GM19395 (cell line): ENCODE results near the gene ZNF366.

Experiments
- ATAC-seq: cut with Tn5 transposase; IDR thresholded peaks from one replicate; pipeline ENCODE4 v1.9.1; 2021; ENCODE audit warnings: mild to moderate bottlenecking, moderate library complexity; ENCODE audit not compliant: unreplicated experiment

ZNF366 gene

GRCh38 chr5:72494623-72495124, 12.5 kb downstream of the ZNF366 start:
- no peak for ATAC-seq

GRCh38 chr5:72489536-72489935, 17.7 kb downstream of the ZNF366 start:
- ATAC-seq: no peak

- no peak for ATAC-seq
These were observed 18.5 kb downstream of the ZNF366 start for GRCh38 chr5:72488756-72489155.

DNA sequence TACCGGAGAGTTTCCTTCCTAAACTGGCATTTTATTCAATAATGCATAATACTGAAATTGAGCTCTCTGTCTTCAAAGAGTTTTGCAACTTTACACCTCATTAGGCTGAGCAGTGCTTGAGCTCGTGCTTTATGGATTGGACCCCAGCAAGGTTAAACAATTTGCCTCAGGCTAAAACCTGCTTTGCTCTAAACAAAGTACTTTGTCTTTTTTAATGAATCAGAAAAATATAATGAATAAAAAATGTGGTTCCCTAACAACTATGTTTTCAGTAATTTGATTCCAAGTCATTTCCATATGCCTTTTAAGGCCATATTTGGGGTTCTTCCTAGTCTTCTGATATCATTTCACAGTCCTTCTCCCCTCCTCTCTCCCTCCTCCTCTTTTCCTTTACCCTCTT, 20.0 kb downstream of the ZNF366 start:
- no peak for ATAC-seq

GRCh38 chr5:72486371-72486770, 20.8 kb downstream of the ZNF366 start:
- ATAC-seq: no peak

- no peak for ATAC-seq
These were observed 21.7 kb downstream of the ZNF366 start for GRCh38 chr5:72485430-72485974.

DNA sequence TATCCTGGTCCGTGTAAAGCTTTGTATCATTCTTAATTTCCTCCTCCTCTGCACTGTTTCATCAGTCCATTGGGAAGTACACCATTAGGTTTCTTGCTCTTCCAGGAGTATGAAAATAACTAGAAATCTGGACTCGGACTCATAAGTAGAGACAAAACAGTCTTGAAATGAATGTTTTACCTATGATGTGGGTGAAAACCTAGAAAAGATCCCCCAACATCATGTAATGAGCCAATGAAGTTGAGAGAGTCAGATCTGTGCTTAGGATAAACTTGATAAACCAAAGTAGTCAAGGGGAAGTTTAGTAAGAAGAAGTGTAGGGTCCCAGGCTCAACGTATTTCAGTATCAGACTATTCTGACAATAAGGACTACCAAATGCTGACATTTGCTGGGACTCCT, 25.2 kb downstream of the ZNF366 start:
- ATAC-seq: no peak

GRCh38 chr5:72480841-72481240, 26.4 kb downstream of the ZNF366 start:
- no peak for ATAC-seq

DNA sequence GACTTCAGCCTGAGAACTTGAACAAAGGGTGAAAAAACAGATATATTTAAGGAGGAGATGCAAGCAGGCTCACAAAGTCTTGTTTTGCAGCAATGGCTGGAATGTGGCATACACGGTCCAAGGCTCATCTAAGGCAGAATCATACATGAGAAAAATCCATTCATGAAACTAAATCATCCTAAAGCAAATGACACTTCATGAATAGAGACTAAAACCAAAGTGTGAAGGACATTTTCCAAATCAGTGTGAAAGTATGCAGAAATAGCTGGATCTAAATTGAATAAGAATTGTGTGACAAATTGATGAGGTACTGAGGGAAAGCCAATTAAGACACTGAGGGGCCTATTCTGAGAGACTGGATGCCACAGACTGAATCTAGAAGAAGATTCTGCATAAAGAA, 27.3 kb downstream of the ZNF366 start:
- no peak for ATAC-seq

DNA sequence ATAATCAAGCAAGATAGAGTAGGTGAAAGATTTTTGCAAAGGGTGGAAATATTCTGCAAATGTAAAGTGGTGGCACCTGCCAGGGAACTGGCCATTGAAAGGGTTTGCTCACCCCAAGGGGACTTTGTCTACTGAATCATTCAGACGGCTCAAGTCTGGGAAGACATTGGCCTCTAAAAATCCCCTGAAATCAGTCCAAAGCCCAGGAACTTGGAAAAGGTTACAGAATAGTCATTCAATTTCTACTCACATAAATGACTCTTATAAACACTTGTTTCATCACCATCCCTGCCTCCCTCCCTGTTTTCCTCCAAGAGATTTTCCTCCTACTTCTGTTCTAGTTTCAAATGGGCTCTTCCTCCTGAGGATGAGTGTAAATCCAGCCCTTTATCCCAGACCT, 28.5 kb downstream of the ZNF366 start:
- no peak for ATAC-seq

- no peak for ATAC-seq
These were observed 28.9 kb downstream of the ZNF366 start for GRCh38 chr5:72478276-72478675.

DNA sequence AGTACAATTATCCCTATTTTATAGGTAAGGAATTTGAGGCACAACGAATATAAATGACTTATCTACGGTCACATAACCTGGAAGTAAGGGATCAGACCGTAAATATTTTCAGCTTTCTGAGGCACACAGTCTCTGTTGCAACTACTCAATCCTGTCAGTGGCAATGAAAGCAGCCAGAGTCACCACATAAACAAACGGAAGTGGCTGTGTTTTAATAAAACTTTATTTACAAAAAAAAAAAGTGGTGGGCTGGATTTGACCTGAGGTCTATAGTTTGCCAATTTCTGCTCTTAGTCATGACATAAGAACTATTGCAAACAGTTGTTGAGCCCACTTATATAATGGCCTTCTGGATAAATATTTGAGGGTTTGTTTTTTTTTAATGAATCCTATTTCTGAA, 29.6 kb downstream of the ZNF366 start:
- ATAC-seq: no peak

DNA sequence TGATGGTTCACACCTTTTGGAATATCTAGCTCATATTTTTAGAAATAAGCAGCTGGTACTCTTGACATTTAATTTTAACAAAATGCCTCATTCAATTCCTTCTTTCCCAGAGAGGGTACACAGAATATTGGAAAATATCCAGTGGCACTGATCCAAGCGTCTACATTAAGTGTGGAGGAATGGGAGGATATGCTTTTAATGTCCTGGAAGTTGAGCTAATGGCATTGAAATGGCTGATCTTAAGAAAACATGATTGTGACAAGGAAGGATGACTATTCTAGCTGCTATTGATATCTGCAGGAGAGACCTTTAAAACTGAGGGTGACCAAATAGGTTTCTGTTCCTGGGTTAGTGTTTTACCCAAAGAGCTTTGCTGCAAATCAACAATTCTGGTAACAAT, 30.0 kb downstream of the ZNF366 start:
- no peak for ATAC-seq

- ATAC-seq: no peak
These were observed 30.5 kb downstream of the ZNF366 start for GRCh38 chr5:72476721-72477120.

DNA sequence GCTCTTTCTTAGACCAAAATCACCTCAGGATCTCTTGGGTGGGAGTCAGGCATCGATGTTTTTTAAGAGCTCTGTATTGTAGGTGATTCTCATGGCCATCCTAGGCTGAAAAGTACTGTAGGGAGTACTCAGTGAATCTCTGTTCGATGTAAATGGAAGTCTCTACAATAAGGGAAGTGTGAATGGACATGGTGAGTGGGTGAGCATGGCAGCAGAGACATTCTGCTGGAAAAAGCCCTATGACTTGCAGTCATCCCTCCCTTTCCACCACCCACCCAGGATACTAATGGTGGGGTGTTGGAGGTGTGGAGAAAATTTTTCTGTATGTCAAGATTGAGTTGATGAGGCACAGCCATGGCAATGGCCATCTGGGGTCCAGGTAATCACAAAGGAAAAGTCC, 30.9 kb downstream of the ZNF366 start:
- ATAC-seq: no peak

DNA sequence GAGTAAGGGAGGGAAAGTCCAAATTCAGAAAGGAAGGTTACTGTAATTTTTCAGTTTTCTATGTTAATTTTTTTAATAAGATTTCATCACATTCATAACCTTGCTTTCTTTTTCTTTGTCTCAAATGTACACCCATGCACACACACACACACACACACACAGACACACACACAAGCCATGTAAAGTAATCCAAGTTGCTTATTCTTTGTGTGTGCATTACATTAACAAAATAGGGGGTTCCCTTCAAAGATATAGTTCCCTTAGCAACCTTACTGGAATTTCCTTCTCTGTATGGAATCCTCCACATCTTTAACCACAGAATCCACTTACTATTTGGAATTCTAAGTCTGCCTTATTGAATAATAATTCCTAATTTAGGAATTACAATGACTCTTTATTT, 32.7 kb downstream of the ZNF366 start:
- ATAC-seq: no peak

DNA sequence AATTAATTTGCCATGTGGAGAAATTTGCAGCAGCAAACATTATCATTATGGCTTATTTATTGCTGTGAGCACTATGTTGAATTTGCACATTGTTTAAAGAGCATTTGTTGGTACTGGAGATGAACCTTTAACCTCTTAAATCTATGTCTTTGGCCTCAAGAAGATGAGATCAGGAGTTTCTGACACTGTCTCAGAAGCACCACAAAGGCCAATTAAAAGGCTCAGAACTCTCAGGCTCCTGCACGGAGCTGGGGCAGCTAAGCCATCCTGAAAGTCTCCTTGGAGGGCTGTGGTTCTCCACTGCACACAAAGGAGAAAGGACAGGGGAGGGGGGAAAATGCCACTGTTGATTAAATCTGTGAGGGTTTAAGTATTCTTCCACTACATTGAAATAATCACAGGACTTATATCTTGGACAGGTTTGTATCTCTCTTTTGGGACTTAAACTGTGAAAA, 33.1 kb downstream of the ZNF366 start:
- no peak for ATAC-seq

- no peak for ATAC-seq
These were observed 34.4 kb downstream of the ZNF366 start for GRCh38 chr5:72472666-72473422.

- no peak for ATAC-seq
These were observed 35.2 kb downstream of the ZNF366 start for GRCh38 chr5:72472031-72472430.

GRCh38 chr5:72470826-72471225, 36.4 kb downstream of the ZNF366 start:
- no peak for ATAC-seq

DNA sequence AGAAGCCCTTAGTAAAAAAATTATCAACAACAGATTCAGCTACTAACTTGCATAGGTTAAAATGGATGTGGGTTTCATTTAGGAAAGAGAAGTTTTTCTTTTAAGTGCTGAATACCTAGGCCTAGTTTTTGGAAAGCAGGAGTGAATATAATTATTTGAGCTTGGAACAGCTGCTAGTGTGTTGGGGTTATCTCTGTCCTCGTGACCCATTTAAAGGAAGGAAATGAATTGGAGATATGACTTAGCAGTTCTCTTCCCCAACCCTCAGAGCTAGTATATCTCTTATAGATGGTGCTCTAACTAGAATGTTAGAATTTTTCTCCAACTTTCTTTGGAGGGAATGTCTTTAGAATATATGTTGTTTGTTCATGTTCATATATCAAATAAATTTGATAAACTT, 38.6 kb downstream of the ZNF366 start:
- ATAC-seq: no peak

- ATAC-seq: no peak
These were observed 39.2 kb downstream of the ZNF366 start for GRCh38 chr5:72468024-72468423.

DNA sequence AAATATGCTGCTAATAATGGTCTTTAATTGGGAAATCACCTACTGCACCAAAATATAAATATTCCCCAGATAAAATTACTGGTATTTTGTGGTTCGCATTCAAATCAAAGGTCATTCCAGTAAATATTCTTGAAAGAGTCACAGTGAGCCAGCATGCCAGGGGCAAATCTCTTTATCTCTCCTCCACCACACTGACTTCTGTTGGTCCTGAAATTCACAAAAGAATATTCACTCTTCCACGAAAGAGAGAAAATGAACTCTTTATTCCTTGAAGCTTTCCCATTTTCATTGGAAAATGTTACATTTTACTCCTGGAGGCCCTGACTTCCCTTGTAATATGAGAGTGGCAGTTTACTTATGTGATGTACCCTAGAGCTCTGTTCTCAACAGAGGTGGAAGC, 39.7 kb downstream of the ZNF366 start:
- no peak for ATAC-seq
